ENCODE results near the gene FN3K.

Gene FN3K

DNA sequence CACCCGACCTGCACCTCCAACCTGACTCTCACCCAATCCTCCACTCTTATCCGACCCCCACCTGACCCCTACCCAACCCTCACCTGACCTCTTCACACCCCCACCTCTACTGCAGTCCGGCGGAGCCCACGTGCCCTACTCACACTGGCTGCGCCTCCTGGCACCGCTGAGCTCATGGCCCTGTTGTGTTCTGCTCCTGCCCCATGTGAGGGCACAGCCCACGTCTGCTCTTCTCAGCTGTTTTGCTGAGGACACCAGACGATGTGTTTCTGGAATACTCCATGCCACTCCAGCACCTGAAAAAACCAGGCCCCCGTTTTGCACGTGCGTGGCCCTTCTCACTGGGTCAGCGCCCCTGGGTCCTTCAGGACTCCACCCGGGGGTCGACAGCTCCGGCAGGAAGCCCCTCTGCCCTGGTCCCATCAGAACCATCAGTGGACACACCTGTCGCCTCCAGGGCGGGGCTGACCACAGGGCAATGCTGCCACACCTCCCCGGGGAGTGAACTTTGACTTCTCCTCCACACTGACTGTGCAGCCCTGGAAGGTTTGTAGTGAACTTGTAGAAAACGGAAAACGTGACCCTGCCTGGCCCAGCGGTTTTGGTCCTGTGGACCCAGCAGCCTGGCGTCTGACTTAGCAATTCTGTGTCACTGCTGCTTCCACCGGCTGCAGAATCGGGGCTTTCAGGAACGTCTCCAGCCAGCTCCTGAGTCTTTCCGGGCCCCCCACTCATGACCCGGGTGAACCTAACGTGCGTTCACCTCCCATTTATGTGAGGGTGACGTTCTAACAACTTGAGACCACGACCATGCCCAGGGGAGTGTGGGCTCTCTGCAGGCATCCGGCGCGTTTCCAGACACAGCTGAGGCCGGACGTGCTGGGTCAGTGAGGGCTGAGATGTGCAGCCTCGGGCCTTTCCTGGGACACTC lies 31.2 kb upstream of the FN3K start:
- no peak for DNase-seq (ENCODE audit: low read depth)

DNA sequence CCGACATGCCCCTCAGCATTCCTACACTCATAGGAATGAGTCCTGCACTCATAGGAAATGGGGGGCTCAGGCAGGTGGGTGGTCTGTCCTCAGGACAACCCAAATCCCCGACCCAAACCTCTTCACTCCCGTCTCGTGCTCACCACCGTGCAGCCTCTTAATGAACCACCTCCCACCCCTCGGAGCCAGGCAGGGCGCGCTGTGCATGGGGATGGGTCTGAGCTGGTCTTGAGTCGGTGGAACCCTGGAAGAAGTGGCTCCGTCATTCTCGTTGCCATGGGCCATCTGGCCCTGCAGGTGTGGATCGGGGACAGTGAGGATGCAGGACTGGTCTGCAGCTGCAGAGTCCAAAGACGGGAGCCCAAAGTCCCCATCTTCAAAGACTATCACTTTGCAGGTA lies 30.5 kb upstream of the FN3K start:
- no peak for DNase-seq (ENCODE audit: low read depth)

DNA sequence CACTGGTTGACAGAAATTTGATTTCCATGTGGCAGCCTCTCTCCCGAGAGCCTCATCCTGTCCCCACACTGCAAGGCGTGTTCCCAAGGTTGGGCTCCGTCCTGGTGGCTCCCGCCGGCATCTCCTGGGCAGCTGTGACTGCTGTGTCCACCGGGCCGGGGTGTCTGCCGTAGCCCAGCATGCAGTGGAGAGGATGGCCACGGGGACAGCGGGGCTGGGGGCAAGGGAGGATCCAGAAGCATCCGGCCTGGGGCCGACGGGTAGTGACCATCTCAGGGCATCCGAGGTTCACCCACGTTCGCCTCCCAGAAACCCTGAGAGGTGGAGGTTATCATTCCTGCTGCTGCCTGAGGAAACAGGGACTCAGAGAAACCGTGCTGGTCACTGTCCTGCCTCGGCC lies 29.7 kb upstream of the FN3K start:
- DNase-seq (ENCODE audit: low read depth) = no peak

DNA sequence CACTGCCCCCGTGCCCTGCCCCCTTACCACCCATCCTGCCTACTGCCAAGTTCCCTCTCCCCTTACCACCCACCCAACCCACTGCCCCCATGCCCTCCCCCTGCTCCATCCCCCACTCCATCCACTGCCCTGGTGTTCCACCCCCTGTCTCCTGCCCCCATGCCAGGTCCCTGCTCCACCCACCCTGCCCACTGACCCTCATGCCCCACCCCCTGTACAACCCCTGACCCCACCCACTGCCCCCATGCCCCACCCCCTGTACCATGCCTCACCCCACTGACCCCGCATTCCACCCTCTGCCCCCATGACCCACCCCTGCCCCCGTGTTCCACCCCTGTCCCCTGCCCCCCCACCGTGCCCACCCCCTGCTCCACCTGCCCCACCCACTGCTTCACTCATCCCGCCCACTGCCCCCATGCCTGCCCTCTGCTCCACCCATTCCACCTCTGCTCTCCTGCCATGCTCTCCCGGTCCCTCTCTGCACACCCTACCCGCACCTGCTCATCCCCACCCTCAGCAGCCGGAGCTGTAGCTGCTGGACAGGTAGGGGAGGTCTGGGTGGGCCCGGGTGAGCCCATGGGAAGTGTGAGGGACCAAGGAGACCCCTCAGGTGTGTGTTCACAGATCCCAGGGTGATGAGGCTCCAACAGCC lies 26.3 kb upstream of the FN3K start:
- no peak for DNase-seq (ENCODE audit: low read depth)

DNA sequence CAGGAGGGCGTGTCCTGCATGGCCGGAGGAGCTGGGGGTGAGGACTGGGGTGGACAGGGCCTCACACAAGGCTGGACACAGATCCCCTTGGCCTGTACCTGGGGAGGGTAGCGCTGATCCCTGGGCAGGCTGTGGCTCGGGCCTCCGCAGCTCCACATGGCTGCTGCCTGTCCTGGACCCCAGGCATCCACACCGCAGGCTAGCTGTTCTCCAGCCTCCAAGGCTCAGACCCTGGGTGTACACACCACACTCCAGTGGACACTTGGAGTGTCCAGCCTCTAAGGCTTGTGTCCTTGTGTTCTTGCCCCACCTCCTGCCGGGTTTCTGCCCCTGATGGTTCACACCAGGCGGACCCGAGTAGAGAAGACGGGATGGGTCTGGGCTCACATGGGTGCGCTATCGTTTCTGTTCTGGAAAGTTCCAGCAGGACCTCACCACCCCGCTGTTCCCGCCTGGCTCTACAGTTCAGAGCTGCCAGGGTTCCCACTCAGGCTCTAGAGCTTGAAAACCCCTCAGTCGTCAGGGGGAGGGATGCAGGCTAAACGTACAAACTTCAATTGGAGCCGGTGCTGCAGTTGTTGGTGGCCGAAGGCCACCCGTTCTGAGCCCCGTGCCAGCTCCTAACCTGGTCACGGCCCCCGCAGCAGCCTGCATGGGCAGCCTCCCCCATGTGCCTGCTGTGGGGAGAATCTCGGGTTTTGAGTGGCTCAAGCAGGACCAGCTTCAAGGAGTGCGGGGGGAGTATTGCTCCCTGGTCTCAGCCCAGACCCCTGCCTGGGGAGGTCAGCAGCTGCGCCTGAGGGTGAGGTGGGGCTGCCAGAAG lies 25.5 kb upstream of the FN3K start:
- DNase-seq (ENCODE audit: low read depth) = no peak

DNA sequence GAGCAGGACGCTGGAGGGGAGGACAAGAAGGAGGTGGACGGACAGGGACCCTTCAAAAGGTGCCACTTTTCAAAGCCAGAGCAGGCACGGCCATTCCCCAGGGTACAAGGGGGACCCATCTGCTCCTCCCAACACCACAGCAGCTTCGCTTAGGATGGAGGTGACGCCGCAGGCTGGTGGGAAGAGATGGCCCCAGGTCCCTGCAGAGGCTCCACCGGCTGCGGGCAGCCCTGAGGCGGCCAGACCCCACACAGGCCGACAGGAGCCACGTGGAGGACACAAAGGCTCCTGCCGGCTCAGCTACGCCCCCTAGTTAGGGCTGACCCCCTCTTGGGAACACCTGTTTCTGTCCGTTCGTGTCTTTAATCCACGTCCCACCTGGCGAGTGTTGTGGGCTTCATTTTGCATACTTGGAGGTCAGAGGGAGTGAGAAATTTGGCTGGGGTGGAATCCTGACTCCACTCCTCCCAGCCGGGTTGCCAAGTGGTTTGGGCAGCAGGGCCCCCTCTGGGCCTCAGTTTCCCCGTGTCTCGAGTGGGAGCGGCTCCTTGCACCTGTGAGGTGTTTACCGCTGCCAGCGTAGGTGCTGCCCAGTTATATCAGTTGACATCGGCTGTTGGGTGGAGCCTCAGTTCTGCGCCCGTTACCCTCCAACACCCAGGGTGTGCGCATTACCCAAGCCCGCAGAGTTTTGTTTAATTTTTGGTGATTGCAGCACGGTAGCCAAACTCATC lies 24.7 kb upstream of the FN3K start:
- no peak for DNase-seq (ENCODE audit: low read depth)

DNA sequence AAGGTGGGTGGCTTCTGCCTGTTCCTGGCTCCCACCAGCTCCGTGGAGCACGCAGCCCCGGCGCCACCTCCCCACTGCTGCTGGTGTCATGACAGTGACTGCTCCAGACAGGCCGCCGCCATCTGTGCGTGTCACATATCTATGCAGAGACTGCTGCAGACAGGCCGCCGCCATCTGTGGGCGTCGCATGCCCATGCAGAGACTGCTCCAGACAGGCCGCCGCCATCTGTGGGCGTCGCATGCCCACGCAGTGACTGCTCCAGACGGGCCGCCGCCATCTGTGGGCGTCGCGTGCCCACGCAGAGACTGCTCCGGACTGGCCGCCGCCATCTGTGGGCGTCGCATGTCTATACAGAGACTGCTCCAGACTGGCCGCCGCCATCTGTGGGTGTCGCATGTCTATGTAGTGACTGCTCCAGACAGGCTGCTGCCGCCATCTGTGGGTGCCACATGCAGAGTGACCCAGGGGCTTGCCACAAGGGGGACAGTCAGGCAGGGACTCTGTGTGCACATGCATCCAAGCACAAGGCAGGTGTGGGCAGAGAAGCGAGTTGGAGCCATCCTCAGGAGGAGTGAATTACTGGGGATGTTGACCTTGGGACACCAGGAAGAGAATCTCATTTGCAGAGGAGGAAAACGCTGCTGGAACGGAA lies 22.2 kb upstream of the FN3K start:
- no peak for DNase-seq (ENCODE audit: low read depth)

DNA sequence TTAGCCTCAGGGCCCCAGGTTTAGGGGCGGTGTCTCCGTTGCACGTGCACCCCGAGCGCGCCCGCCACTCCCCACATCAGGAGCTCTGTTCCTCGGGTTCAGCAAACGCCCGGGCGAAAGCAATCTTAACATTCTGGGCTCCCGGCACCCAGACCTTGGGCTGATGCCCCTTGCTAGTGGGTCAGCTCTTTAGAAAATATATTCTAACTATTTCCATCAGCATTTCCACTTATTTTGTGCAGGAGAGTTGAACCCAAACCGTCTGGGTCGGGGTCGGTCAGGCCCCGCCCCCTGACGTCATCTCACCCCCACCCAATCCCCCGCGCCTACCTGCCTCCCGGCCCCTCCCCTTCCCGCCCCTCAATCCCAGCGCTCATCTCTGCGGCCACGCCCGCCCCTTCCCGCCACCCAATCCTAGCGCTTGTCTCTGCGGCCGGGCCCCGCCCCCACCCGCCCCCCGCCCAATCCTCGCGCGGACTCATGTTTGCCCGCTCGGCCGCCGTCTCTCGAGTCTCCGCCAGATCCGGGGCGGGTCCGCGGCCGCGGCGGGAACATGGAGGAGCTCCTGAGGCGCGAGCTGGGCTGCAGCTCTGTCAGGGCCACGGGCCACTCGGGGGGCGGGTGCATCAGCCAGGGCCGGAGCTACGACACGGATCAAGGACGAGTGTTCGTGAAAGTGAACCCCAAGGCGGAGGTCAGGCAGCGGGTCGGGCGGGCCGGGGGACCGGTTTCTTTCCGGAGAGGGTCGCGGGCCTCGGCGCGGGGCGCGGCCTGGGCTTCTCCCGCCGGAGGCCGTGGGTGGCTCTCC lies 19.0 kb upstream of the FN3K start, which contains the start of gene FN3KRP:
Gene FN3KRP (plus strand): TSS at position 504 of the 808 bp plus-strand sequence. CDS start 50 bp downstream, at position 554.
- DNase-seq (ENCODE audit: low read depth) = peak; percentile 80

DNA sequence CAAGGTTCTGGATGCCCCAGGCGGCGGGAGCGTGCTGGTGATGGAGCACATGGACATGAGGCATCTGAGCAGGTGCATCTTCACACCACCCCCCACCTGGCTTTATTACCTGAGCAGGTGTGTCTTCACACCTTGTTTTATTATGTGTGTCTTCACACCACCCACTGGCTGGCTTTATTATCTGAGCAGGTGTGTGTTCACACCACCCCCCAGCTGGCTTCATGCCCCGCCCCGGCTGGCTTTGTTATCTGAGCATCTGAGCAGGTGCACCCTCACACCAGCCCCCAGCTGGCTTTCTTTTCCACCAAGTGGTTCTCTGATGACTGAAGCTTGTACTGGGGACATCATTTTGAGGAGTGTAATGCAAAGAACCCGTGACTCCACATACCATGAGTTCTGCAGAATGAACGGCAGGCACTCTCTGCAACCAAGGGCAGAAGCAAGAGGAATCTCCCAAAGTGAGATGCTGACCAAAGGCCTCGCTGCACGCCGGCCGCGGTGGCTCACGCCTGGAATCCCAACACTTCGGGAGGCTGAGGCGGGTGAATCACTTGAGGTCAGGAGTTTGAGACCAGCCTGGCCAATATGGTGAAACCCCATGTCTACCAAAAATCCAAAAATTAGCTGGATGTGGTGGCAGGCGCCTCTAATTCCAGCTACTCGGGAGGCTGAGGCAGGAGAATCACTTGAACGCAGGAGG lies 16.3 kb upstream of the FN3K start:
- DNase-seq (ENCODE audit: low read depth) = no peak

DNA sequence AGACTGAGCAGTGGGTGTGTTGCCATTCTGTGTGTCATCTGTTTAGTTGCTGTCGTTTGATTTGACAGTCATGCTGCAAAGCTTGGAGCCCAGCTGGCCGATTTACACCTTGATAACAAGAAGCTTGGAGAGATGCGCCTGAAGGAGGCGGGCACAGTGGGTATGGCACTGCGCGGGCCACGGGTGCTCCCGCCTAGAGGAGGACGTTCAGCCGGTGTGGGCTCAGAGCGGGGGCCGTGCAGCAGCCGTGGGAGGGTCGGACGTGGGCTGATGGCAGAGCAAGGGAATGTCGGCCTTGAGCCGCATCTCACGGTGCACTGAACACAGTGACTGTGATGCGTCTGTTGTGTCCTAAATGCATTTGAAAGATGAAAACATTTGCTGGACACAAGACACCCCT lies 15.2 kb upstream of the FN3K start:
- no peak for DNase-seq (ENCODE audit: low read depth)

DNA sequence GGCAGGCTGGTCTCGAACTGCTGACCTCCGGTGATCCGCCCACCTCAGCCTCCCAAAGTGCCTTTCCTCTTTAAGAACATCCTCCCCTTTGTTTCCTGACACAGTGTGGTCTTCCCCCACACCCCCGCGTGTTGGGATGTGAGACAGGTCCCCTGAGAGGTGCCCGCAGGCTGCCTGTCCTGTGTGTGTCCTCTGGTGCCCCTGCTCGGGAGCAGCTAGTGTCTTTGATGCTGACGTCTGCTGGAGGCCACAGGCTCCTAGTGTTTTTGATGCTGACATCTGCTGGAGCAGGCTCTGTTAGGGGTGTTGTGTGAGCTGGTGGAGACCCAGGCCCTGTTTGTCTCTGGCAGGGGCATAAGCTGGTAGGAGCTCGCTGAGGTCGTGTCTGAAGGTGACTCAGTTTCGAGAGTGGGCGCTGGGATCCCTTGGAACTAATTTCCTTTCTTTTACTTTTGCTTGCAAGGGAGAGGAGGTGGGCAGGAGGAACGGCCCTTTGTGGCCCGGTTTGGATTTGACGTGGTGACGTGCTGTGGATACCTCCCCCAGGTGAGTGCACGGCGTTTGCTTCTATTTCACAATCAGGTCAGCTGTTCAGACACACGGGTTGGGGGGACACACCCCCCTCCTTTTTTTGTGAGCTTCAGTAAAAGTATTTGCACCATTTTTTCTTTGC lies 12.9 kb upstream of the FN3K start:
- no peak for DNase-seq (ENCODE audit: low read depth)

DNA sequence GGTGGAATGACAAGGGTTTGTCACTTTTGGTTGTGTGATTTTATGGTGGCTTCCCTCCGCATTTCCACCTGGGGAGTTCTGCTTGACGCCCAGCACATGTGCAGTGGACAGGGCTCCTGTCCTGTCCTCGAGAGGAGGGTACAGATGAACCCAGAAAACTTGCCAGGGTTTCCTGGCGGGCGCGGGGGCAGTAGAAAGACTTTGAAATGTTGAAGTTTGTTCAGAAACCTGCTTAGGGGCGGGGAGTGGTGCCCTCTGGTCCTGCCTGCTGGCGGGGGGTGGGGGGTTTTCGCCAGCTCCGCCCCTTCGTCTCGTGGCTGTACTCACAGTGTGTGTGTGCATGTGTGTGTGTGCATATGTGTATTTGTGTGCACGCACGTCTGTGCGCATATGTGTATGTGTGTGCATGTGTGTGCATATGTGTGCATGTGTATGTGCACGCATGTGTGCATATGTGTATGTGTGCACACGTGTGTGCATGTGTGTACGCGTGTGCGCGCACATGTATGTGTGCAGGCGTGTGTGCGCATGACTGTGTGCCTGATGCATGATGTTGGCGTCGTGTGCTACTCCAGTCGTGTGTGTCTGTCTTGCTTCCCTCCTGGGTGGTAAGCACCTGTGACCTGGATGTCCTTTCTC lies 12.1 kb upstream of the FN3K start:
- no peak for DNase-seq (ENCODE audit: low read depth)

DNA sequence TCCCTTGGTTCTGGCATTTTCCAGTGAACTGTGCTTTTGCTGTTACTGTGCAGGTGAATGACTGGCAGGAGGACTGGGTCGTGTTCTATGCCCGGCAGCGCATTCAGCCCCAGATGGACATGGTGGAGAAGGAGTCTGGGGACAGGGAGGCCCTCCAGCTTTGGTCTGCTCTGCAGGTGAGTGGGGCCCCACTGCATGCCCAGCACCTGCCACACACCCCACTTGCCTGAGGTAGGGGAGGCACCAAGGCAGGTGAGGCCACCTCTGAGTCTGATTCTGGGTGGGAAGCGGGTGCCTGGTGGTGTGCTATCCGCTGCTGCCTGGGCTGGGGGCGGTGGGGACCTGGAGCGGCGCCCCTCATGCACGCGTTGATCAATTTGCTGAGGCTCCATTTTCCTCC lies 9.0 kb upstream of the FN3K start:
- DNase-seq (ENCODE audit: low read depth) = no peak

DNA sequence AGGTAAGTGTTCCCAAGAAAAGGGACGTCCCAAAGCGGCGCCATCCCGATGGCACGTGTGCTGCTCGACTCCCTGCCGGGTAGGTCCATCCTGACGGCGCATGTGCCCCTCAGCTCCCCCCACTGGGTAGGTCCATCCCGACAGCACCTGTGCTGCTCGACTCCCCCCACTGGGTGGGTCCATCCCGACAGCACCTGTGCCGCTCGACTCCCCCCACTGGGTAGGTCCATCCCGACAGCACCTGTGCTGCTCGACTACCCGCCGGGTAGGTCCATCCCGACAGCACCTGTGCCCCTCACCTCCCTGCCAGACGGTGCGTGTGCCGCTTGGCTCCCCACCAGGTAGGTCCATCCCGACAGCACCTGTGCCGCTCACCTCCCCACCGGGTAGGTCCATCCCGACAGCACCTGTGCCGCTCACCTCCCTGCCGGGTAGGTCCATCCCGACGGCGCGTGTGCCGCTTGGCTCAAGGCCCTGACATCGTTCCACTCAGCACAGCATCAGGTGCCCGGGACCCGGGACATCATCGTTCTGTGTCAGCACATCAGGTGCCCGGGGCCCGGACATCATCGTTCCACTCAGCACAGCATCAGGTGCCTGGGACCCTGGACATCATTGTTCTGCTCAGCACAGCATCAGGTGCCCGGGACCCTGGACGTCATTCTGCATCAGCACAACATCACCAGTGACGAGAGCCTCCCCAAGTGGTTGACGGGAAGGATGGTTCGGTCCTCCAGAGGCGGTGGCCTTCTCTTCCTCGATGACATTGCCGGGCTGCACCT lies 5.7 kb upstream of the FN3K start:
- no peak for DNase-seq (ENCODE audit: low read depth)

DNA sequence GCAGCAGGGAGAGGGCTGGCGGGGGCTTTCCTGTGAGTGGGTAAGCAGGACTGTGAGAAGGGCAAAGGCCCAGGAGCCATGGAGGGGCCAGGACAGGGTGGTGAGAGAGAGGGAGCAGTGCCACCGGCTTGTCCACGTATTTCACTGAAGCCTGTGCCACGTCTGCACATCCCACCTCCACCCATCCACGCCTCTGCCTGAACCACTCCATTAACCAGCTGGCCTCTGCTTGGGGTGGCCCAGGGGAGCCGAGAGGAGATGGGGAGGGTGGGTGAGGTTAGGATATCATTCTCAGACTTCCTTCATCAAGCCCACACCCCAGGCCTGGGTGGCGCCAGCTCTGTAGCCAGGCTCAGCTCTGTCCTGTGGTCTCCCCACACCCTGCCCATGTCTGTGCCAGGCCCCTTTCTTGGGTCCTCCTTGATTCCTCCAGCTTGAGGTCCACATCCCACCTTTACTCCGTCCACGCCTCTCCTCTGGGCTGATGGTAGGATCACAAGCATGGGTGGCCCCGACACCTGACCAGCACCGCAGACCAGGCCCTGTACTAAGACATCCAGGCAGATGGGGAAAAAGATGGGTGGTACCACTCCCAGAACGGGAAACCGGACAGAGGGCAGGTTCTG lies 3.2 kb upstream of the FN3K start:
- DNase-seq (ENCODE audit: low read depth) = no peak

DNA sequence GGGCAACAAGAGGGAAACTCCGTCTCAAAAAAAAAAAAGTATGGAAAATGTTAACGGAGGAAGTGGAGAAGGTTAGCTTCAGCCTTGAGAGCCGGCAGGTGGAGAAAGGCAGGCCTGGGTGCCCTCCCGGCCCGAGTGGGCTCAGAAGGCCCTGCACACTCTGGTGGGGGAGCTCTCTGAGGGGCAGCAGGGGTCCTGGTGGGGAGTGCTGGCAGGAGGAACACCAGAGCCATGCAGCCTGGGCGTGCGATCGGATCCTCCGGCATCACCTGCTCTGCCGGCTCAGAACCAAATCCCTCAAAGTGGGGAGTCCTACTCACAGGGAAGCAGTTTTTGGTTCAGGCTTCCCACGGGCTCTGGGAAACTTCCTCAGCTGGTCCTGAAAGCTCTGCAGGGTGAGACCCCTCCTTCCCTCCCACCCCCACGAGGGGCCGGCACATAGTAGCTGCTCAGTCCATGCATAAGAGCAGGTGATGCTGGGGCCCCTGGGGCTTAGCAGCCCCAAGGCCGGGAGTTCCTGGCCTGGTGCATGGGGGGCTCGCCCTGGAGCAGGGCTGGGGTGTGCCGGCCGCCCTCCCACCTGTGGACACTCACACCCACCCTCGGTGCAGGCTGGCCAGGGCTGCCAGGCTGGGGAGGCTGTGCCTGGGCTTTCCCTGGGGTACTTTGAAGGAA lies 1.2 kb downstream of the FN3K start:
- DNase-seq (ENCODE audit: low read depth) = no peak
